Neuronal stem cell (in vitro differentiated cells): ENCODE measurements around the gene NRCAM.

Source experiments
- DNase-seq: peaks from one replicate; pipeline ENCODE4 v3.0.0-alpha.2; 2013; ENCODE audit warnings: low spot score
- H2AFZ ChIP-seq: one replicate; pipeline ENCODE4 v1.6.1; 2013; ENCODE audit warnings: mild to moderate bottlenecking, low read length, inconsistent platforms
- H2AK5ac ChIP-seq: 2 replicates; pipeline ENCODE4 v1.6.1; 2013; ENCODE audit warnings: low read depth, mild to moderate bottlenecking, inconsistent platforms, low read length, moderate library complexity, mixed read lengths
- H2BK120ac ChIP-seq: 2 replicates; pipeline ENCODE4 v1.6.1; 2013; ENCODE audit warnings: low read depth, mild to moderate bottlenecking, inconsistent platforms, low read length, moderate library complexity, mixed read lengths
- H2BK12ac ChIP-seq: one replicate; pipeline ENCODE4 v1.6.1; 2013; ENCODE audit warnings: low read length, inconsistent platforms
- H2BK15ac ChIP-seq: 2 replicates; pipeline ENCODE4 v1.6.1; 2013; ENCODE audit warnings: mild to moderate bottlenecking, low read length, inconsistent platforms, mixed read lengths
- H2BK5ac ChIP-seq: one replicate; pipeline ENCODE4 v1.6.1; 2013; ENCODE audit warnings: inconsistent platforms, mild to moderate bottlenecking, low read length, moderate library complexity
- H3K14ac ChIP-seq: one replicate; pipeline ENCODE4 v1.6.1; 2013; ENCODE audit warnings: low read length, inconsistent platforms
- H3K18ac ChIP-seq: 2 replicates; pipeline ENCODE4 v1.6.1; 2013; ENCODE audit warnings: low read length, inconsistent platforms
- H3K23ac ChIP-seq: 2 replicates; pipeline ENCODE4 v1.6.1; 2013; ENCODE audit warnings: low read depth, mild to moderate bottlenecking, mixed read lengths, low read length, inconsistent platforms; ENCODE audit not compliant: poor library complexity
- H3K27ac ChIP-seq: replicated peaks from 3 replicates; pipeline ENCODE4 v1.5.1; 2013; ENCODE audit warnings: low read length, inconsistent platforms
- H3K27me3 ChIP-seq, 3 experiments: 2 replicates each; pipeline ENCODE4 v1.6.1; 2013; ENCODE audit warnings: low read length in 3 of 3, mild to moderate bottlenecking in 2 of 3, inconsistent platforms in 1 of 3, low read depth in 1 of 3, mixed read lengths in 1 of 3, moderate library complexity in 1 of 3; ENCODE audit not compliant: control insufficient read depth in 3 of 3, insufficient read depth in 3 of 3
- H3K36me3 ChIP-seq, 2 donors: replicated peaks in 1 of 2; 2 replicates each; pipeline ENCODE4 v1.6.1; 2013; ENCODE audit warnings: low read length in 2 of 2; ENCODE audit not compliant: control insufficient read depth in 2 of 2, insufficient read depth in 2 of 2
- H3K4ac ChIP-seq: 2 replicates; pipeline ENCODE4 v1.6.1; 2013; ENCODE audit warnings: inconsistent platforms, mild to moderate bottlenecking, low read length, moderate library complexity
- H3K4me1 ChIP-seq, 2 donors: 1 replicate in 1 of 2; 2 replicates in 1 of 2; pipeline ENCODE4 v1.6.1; 2013; ENCODE audit warnings: low read length in 2 of 2, low read depth in 1 of 2; ENCODE audit not compliant: control insufficient read depth in 2 of 2, insufficient read depth in 1 of 2
- H3K4me2 ChIP-seq: one replicate; pipeline ENCODE4 v1.6.1; 2013; ENCODE audit warnings: mild to moderate bottlenecking, low read length, inconsistent platforms; ENCODE audit not compliant: insufficient read depth, poor library complexity, severe bottlenecking
- H3K4me3 ChIP-seq, 2 donors: 2 replicates each; pipeline ENCODE4 v1.5.1; 2013; ENCODE audit warnings: low read length in 2 of 2, mild to moderate bottlenecking in 2 of 2, inconsistent platforms in 1 of 2, moderate library complexity in 1 of 2
- H3K79me1 ChIP-seq: one replicate; pipeline ENCODE4 v1.6.1; 2013; ENCODE audit warnings: low read depth, mild to moderate bottlenecking, inconsistent platforms, low read length, moderate library complexity
- H3K9ac ChIP-seq: one replicate; pipeline ENCODE4 v1.6.1; 2013; ENCODE audit warnings: mild to moderate bottlenecking, low read depth, low read length, inconsistent platforms; ENCODE audit not compliant: poor library complexity
- H3K9me3 ChIP-seq, 2 donors: replicated peaks in 1 of 2; 2 replicates each; pipeline versions ENCODE3 to v1.6.1; 2013; ENCODE audit warnings: low read length in 2 of 2, mild to moderate bottlenecking in 2 of 2, inconsistent platforms in 1 of 2, low read depth in 1 of 2, mixed read lengths in 1 of 2, moderate library complexity in 1 of 2; ENCODE audit not compliant: control insufficient read depth in 2 of 2, insufficient read depth in 1 of 2
- H4K8ac ChIP-seq: one replicate; pipeline ENCODE4 v1.6.1; 2013; ENCODE audit warnings: low read depth, mild to moderate bottlenecking, inconsistent platforms, low read length, moderate library complexity
- H4K91ac ChIP-seq: one replicate; pipeline ENCODE4 v1.6.1; 2013; ENCODE audit warnings: low read length, low read depth, mild to moderate bottlenecking, inconsistent platforms; ENCODE audit not compliant: poor library complexity
- WGBS, 2 donors: extraction: QIAGEN DNeasy Blood & Tissue Kit; methylation state at CpG; one replicate each; pipeline ENCODE4 v1.1.7; 2013; ENCODE audit warnings: missing lambda C conversion rate in 2 of 2, mixed read lengths in 1 of 2; ENCODE audit not compliant: insufficient read length in 2 of 2, insufficient replicate concordance in 1 of 2; ENCODE audit errors: extremely low coverage in 2 of 2; 5-methylcytosine and 5-hydroxymethylcytosine counted together

Gene NRCAM

DNA sequence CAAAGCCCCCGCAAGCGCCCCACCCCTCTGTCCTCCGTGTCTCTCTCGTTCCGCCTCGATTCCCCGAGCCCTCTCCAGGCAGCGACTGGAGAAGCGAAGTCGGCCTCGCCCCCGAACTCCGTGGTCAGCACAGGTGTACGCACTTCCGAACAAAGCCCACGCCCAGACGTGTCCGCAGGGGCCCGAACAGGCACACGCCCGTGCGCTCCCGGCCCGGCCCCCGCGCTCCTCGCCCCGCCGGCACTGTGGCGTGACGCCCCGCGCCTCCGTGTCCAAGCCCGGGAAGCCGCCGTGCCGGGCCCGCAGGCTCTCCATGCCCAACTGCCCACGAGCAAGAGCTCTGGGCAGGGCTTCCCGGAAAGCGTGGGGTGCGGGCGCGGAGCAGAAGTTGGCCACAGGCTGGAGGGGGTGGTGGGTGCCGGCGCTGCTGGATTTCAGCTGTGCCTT, 662 bp downstream of the NRCAM start:
- peaks cover 0 to 12% (median 4%) of the 10 kb centered on the region in 3 experiments for H3K27me3 ChIP-seq
- H4K8ac ChIP-seq, result no peak overlapping the region
- H3K79me1 ChIP-seq, result peaks cover 2% of the 10 kb centered on the region
- H2BK15ac ChIP-seq, result peak overlapping the region; percentile 82
- H2BK120ac ChIP-seq, result peak overlapping the region; percentile 63
- H2AFZ ChIP-seq, result peak overlapping the region; percentile 96
- no peak overlapping the region for H3K4ac ChIP-seq
- no peaks in the 10 kb centered on the region for H3K9me3 ChIP-seq
- H3K4me1 ChIP-seq, result peaks cover 7 to 13% of the 10 kb centered on the region in 2 donors
- peak overlapping the region; percentile 76 to 92 for H3K4me3 ChIP-seq
- H2AK5ac ChIP-seq, result peak overlapping the region; percentile 68
- peak overlapping the region; percentile 67 for H3K27ac ChIP-seq
- no CpG with 5 or more reads among the region's 47 CpGs for WGBS, 2 donors
- peak overlapping the region; percentile 92 for H3K18ac ChIP-seq
- no peak for DNase-seq
- H3K23ac ChIP-seq, result peak overlapping the region; percentile 95
- peak overlapping the region; percentile 97 for H3K14ac ChIP-seq
- H3K4me2 ChIP-seq, result peak overlapping the region; percentile 72
- peak overlapping the region; percentile 97 for H2BK12ac ChIP-seq
- peak overlapping the region; percentile 61 for H2BK5ac ChIP-seq
- no peaks in the 10 kb centered on the region for H3K36me3 ChIP-seq
- H3K9ac ChIP-seq, result peak overlapping the region; percentile 99
- H4K91ac ChIP-seq, result no peak overlapping the region

- H3K18ac ChIP-seq, result peak overlapping the region; percentile 92
- H2AK5ac ChIP-seq, result peak overlapping the region; percentile 68
- H2BK15ac ChIP-seq, result peak overlapping the region; percentile 82
- H3K27ac ChIP-seq, result peak overlapping the region; percentile 60
- no peak for DNase-seq
- peak overlapping the region; percentile 63 for H2BK120ac ChIP-seq
- H4K8ac ChIP-seq, result no peak overlapping the region
- peak overlapping the region; percentile 96 for H2AFZ ChIP-seq
- H3K4me1 ChIP-seq, result peaks cover 7 to 17% of the 10 kb centered on the region in 2 donors
- peak overlapping the region; percentile 95 for H3K23ac ChIP-seq
- H3K4ac ChIP-seq, result no peak overlapping the region
- peaks cover 2% of the 10 kb centered on the region for H3K79me1 ChIP-seq
- peak overlapping the region; percentile 72 for H3K4me2 ChIP-seq
- H2BK12ac ChIP-seq, result peak overlapping the region; percentile 69
- peak overlapping the region; percentile 99 for H3K9ac ChIP-seq
- peak overlapping the region; percentile 78 for H2BK5ac ChIP-seq
- H3K14ac ChIP-seq, result peak overlapping the region; percentile 97
- no peaks in the 10 kb centered on the region for H3K36me3 ChIP-seq
- no peaks in the 10 kb centered on the region for H3K9me3 ChIP-seq
- no peak overlapping the region for H4K91ac ChIP-seq
- H3K4me3 ChIP-seq, result peak overlapping the region; percentile 76 to 92
- no CpG with 5 or more reads among the region's 72 CpGs for WGBS, 2 donors
- H3K27me3 ChIP-seq, result peaks cover 0 to 12% (median 4%) of the 10 kb centered on the region in 3 experiments
Measured at GRCh38 chr7:108454674-108455550, 1.3 kb downstream of the NRCAM start.

DNA sequence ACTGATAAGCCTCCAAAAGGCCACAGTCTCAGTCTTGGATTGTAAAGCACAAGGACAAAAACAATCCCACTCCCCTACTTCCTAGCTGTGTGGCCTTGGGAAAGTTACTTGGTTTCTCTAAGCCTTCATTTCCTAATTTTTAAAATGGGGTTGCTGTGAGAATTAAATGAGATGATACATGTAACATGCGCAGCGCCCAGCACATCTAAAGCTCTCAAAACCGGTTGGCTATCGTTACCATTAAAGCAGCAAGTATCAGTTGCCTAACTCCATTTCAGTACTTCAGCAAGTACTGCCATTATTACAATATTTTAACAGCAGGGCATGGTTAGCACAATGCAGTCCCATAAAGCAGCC, 1.9 kb downstream of the NRCAM start:
- Histone ChIP-seq H2AFZ (peak overlapping the region; percentile 96), H3K79me1 (peaks cover 2% of the 10 kb centered on the region), H3K23ac (no peak overlapping the region), H4K8ac (no peak overlapping the region), H2BK5ac (no peak overlapping the region), H3K36me3 (no peaks in the 10 kb centered on the region), H3K9ac (no peak overlapping the region), H3K14ac (no peak overlapping the region), H3K4me1 (peaks cover 7 to 22% of the 10 kb centered on the region in 2 donors), H2AK5ac (no peak overlapping the region), H3K18ac (no peak overlapping the region), H3K4me2 (peak overlapping the region; percentile 72), H3K27ac (peak overlapping the region; percentile 60), H2BK12ac (no peak overlapping the region), H3K4ac (no peak overlapping the region), H3K4me3 (peak overlapping the region; percentile 76 to 92), H2BK120ac (no peak overlapping the region), H4K91ac (no peak overlapping the region), H3K27me3 (peaks cover 0 to 12% (median 4%) of the 10 kb centered on the region in 3 experiments), H3K9me3 (no peaks in the 10 kb centered on the region), H2BK15ac (no peak overlapping the region)
- DNase-seq, result no peak
- no CpG with 5 or more reads among the region's 4 CpGs for WGBS, 2 donors

- H2BK5ac ChIP-seq, result no peak overlapping the region
- peaks cover 2% of the 10 kb centered on the region for H3K79me1 ChIP-seq
- no peak overlapping the region for H2BK12ac ChIP-seq
- no peak for DNase-seq
- H3K9me3 ChIP-seq, result no peaks in the 10 kb centered on the region
- no peak overlapping the region for H3K23ac ChIP-seq
- H3K14ac ChIP-seq, result no peak overlapping the region
- H3K27ac ChIP-seq, result no peak overlapping the region
- H3K36me3 ChIP-seq, result no peaks in the 10 kb centered on the region
- no peak overlapping the region for H3K18ac ChIP-seq
- H2AFZ ChIP-seq, result no peak overlapping the region
- no peak overlapping the region for H2BK15ac ChIP-seq
- H2AK5ac ChIP-seq, result no peak overlapping the region
- no CpG with 5 or more reads among the region's 4 CpGs for WGBS, 2 donors
- H3K27me3 ChIP-seq, result peaks cover 0 to 12% (median 4%) of the 10 kb centered on the region in 3 experiments
- H3K4ac ChIP-seq, result no peak overlapping the region
- H3K4me1 ChIP-seq, result peaks cover 9 to 22% of the 10 kb centered on the region in 2 donors
- H3K9ac ChIP-seq, result no peak overlapping the region
- no peak overlapping the region for H4K91ac ChIP-seq
- H4K8ac ChIP-seq, result no peak overlapping the region
- H2BK120ac ChIP-seq, result no peak overlapping the region
- H3K4me2 ChIP-seq, result no peak overlapping the region
- H3K4me3 ChIP-seq, result no peak overlapping the region
Measured at GRCh38 chr7:108453320-108453719, 2.9 kb downstream of the NRCAM start.
